Measurements from ENCODE around the gene GPR137.

DNA sequence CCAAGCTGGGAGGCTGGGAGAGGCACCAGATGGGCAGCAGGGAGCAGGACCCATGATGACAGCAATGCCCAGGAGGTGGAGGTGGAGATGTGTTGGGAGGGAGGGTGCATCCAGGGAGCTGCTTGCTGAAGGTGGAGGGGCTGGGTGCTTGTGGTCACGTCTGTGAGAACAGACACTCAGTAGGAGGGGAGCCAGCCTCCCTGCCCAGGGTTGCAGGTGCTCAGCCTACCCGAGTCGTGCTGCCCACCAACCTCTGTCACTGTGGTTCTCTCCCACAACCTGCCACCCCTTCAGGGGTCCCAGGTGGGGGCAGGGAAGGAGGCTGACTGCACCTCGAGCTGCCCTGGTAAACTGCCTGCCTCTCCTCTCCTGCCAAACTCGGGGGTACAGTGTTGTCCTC lies 37.7 kb downstream of the GPR137 start:
- TF ChIP-seq, protein P1, sequence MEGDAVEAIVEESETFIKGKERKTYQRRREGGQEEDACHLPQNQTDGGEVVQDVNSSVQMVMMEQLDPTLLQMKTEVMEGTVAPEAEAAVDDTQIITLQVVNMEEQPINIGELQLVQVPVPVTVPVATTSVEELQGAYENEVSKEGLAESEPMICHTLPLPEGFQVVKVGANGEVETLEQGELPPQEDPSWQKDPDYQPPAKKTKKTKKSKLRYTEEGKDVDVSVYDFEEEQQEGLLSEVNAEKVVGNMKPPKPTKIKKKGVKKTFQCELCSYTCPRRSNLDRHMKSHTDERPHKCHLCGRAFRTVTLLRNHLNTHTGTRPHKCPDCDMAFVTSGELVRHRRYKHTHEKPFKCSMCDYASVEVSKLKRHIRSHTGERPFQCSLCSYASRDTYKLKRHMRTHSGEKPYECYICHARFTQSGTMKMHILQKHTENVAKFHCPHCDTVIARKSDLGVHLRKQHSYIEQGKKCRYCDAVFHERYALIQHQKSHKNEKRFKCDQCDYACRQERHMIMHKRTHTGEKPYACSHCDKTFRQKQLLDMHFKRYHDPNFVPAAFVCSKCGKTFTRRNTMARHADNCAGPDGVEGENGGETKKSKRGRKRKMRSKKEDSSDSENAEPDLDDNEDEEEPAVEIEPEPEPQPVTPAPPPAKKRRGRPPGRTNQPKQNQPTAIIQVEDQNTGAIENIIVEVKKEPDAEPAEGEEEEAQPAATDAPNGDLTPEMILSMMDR (IDR thresholded peaks at IDR 0.05): no peak
- no peak for TF ChIP-seq EZH2phosphoT487 (IDR thresholded peaks at IDR 0.05)
- TF ChIP-seq EZH2 (IDR thresholded peaks at IDR 0.05): no peak

Data from neural progenitor cell (in vitro differentiated cells).